Measurements from ENCODE around the gene ZSCAN5B.

DNA sequence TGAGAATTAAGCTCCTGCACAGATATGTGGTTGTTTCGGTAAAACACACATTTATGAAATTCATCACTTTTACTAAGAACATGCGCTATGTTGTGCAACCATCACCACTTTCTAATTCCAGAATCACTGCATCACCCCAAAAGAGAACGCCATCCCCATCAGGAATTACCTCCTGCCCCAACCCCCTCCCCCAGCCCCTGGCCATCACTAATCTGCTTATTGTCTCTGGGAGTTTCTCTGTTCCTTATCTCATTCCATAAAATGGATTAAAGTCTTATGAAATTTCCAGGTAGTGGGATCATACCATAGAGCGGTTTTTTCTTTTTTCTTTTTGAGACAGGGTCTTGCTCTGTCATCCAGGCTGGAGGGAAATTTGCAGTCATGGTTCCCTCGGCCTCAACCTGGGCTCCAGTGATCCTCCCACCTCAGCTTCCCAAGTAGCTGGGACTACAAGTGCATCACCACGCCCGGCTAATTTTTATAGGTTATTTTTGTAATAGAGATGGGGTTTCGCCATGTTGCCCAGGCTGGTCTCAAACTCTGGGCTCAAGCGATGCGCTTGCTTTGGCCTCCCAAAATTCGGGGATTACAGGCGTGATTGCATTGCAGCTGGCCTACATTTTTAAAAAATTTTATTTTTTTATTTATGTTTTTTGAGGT lies 3.5 kb downstream of the ZSCAN5B start:
- TF ChIP-seq, protein P1, sequence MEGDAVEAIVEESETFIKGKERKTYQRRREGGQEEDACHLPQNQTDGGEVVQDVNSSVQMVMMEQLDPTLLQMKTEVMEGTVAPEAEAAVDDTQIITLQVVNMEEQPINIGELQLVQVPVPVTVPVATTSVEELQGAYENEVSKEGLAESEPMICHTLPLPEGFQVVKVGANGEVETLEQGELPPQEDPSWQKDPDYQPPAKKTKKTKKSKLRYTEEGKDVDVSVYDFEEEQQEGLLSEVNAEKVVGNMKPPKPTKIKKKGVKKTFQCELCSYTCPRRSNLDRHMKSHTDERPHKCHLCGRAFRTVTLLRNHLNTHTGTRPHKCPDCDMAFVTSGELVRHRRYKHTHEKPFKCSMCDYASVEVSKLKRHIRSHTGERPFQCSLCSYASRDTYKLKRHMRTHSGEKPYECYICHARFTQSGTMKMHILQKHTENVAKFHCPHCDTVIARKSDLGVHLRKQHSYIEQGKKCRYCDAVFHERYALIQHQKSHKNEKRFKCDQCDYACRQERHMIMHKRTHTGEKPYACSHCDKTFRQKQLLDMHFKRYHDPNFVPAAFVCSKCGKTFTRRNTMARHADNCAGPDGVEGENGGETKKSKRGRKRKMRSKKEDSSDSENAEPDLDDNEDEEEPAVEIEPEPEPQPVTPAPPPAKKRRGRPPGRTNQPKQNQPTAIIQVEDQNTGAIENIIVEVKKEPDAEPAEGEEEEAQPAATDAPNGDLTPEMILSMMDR (conservative IDR thresholded peaks at IDR 0.05): no peak
- no peak for TF ChIP-seq ZFX (IDR thresholded peaks at IDR 0.05)
